DND-41 (cell line): ENCODE measurements around the gene PAH.

Experiments used
- EZH2 ChIP-seq: IDR thresholded peaks from 3 replicates; pipeline ENCODE4 v1.6.1; 2012; ENCODE audit warnings: borderline replicate concordance, low read depth, mild to moderate bottlenecking, moderate library complexity, low read length, inconsistent platforms; ENCODE audit not compliant: severe bottlenecking
- TF ChIP-seq, protein P1 (sequence below): IDR thresholded peaks from 2 replicates; pipeline ENCODE4 v1.5.1; 2012; ENCODE audit warnings: borderline replicate concordance, low read length, moderate library complexity, mild to moderate bottlenecking; ENCODE audit not compliant: poor library complexity, severe bottlenecking; ENCODE audit errors: extremely low read depth

DNA sequence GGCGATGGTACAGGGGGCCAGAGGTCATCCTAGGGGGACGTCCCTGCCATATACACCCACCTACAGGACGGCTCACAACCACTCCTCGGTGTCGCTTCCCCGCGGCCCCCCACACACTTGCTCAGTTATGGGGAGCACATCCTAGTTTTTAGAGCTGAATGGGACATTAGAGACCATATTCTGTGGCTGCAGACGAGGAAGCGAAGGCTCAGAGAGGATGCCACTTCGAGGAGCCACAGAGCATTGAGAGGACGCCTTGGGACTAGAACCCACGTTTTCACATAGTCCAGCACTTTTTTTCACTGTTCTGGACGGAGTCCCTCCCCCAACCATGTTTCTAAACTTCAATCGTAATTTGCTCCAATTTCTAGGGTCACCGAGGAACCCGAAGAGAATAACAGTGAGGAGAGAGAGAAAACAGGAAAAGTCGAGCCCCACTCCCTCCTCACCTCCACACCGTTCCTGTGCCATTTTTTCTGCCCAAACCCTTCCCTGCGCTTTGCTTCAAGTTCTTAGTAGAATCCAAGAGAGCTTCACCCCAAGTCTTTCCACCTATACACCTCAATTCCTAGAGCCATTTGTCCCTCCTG, 39.8 kb upstream of the PAH start:
- TF ChIP-seq, protein P1, sequence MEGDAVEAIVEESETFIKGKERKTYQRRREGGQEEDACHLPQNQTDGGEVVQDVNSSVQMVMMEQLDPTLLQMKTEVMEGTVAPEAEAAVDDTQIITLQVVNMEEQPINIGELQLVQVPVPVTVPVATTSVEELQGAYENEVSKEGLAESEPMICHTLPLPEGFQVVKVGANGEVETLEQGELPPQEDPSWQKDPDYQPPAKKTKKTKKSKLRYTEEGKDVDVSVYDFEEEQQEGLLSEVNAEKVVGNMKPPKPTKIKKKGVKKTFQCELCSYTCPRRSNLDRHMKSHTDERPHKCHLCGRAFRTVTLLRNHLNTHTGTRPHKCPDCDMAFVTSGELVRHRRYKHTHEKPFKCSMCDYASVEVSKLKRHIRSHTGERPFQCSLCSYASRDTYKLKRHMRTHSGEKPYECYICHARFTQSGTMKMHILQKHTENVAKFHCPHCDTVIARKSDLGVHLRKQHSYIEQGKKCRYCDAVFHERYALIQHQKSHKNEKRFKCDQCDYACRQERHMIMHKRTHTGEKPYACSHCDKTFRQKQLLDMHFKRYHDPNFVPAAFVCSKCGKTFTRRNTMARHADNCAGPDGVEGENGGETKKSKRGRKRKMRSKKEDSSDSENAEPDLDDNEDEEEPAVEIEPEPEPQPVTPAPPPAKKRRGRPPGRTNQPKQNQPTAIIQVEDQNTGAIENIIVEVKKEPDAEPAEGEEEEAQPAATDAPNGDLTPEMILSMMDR: no peak
- TF ChIP-seq EZH2: no peak
